Endothelial cell of umbilical vein (primary cell): ENCODE results near the gene YIPF1.

Experiments
- EZH2 ChIP-seq: IDR thresholded peaks from 2 replicates; pipeline ENCODE4 v1.6.1; 2012; ENCODE audit warnings: borderline replicate concordance, low read depth, mild to moderate bottlenecking, moderate library complexity, low read length, inconsistent platforms; ENCODE audit not compliant: severe bottlenecking
- GATA2 ChIP-seq: IDR thresholded peaks from 2 replicates; pipeline ENCODE4 v1.7.0; 2011; ENCODE audit warnings: low read depth, mild to moderate bottlenecking, moderate library complexity, mixed read lengths, low read length; ENCODE audit not compliant: insufficient read length, insufficient read depth
- MYC ChIP-seq: IDR thresholded peaks from one replicate; pipeline ENCODE4 v1.6.1; 2011; ENCODE audit warnings: mild to moderate bottlenecking, low read depth, low read length
- POLR2A ChIP-seq: IDR thresholded peaks from 2 replicates; pipeline ENCODE4 v1.6.1; 2012; ENCODE audit warnings: low read depth, mild to moderate bottlenecking, control low read depth, low read length
- POLR2AphosphoS5 ChIP-seq: IDR thresholded peaks from 2 replicates; pipeline ENCODE4 v1.6.1; 2012; ENCODE audit warnings: low read depth, mild to moderate bottlenecking, control low read depth, low read length, moderate library complexity; ENCODE audit not compliant: insufficient read depth
- TF ChIP-seq, protein P1 (sequence below), 2 donors: IDR thresholded peaks; 1 replicate in 1 of 2; 2 replicates in 1 of 2; pipeline ENCODE4 v1.5.1; 2011; ENCODE audit warnings: low read length in 2 of 2, mild to moderate bottlenecking in 2 of 2, moderate library complexity in 2 of 2, control low read depth in 1 of 2, inconsistent platforms in 1 of 2, low read depth in 1 of 2; ENCODE audit not compliant: insufficient read depth in 1 of 2; ENCODE audit errors: extremely low read depth in 1 of 2
- TF ChIP-seq, protein P2 (sequence below): IDR thresholded peaks from 2 replicates; pipeline ENCODE4 v1.6.1; 2011; ENCODE audit not compliant: insufficient read depth, insufficient read length

GRCh38 chr1:53913352-53914033 is 23.9 kb upstream of the YIPF1 start:
- TF ChIP-seq, protein P1, sequence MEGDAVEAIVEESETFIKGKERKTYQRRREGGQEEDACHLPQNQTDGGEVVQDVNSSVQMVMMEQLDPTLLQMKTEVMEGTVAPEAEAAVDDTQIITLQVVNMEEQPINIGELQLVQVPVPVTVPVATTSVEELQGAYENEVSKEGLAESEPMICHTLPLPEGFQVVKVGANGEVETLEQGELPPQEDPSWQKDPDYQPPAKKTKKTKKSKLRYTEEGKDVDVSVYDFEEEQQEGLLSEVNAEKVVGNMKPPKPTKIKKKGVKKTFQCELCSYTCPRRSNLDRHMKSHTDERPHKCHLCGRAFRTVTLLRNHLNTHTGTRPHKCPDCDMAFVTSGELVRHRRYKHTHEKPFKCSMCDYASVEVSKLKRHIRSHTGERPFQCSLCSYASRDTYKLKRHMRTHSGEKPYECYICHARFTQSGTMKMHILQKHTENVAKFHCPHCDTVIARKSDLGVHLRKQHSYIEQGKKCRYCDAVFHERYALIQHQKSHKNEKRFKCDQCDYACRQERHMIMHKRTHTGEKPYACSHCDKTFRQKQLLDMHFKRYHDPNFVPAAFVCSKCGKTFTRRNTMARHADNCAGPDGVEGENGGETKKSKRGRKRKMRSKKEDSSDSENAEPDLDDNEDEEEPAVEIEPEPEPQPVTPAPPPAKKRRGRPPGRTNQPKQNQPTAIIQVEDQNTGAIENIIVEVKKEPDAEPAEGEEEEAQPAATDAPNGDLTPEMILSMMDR (IDR thresholded peaks at IDR 0.05; ENCODE audit: extremely low read depth in 1 of 2, insufficient read depth in 1 of 2, low read depth in 1 of 2, low read length in 2 of 2), result no peak
- no peak for TF ChIP-seq POLR2AphosphoS5
- TF ChIP-seq POLR2A, result no peak
- TF ChIP-seq GATA2, result no peak
- no peak for TF ChIP-seq MYC
- TF ChIP-seq EZH2, result no peak
- TF ChIP-seq, protein P2, sequence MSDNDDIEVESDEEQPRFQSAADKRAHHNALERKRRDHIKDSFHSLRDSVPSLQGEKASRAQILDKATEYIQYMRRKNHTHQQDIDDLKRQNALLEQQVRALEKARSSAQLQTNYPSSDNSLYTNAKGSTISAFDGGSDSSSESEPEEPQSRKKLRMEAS, result no peak
